Peyer's patch (tissue), 4 donors: ENCODE results near the gene CLSTN1.

Experiments
- POLR2A ChIP-seq, 2 donors: fragments of 450-650 bp; IDR thresholded peaks; one replicate each; pipeline ENCODE4 v1.5.1; 2017; ENCODE audit warnings: antibody characterized with exemption in 2 of 2, mild to moderate bottlenecking in 2 of 2, moderate library complexity in 2 of 2
- TF ChIP-seq, protein P1 (sequence below), 6 experiments: fragments of 450-650 bp in 4 of 6; fragments of 200-600 bp in 2 of 6; sonication (generic) in 1 of 6; IDR thresholded peaks; one replicate each; pipeline ENCODE4 v1.5.1; 2017 to 2019; ENCODE audit warnings: antibody characterized with exemption in 6 of 6, mild to moderate bottlenecking in 3 of 6, moderate library complexity in 1 of 6

DNA sequence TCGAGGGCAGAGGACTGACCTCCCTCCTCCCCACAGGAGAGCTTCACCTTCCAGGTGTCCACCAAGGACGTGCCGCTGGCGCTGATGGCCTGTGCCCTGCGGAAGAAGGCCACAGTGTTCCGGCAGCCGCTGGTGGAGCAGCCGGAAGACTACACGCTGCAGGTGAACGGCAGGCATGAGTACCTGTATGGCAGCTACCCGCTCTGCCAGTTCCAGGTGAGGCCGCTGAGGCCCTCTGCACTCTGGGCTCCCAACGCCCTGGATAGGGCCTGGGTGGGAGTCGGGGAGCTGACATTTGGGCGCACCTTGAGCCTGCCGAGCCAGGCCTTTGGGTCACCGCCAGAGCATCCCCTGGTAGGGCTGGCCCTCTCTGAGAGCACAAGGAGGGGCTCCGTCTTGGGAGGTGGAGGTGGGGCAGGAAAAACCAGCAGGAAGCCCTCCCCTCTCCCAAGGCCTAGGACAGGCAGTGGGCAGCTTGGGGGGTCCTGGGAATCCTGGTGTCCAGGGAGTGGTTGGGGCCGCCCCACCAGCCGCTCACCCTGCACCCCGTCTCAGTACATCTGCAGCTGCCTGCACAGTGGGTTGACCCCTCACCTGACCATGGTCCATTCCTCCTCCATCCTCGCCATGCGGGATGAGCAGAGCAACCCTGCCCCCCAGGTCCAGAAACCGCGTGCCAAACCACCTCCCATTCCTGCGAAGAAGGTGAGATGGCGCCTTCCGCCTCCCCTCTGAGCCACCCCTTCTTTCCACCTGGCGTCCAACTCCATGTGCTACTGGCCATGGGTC, 107.2 kb downstream of the CLSTN1 start:
- TF ChIP-seq, protein P1, sequence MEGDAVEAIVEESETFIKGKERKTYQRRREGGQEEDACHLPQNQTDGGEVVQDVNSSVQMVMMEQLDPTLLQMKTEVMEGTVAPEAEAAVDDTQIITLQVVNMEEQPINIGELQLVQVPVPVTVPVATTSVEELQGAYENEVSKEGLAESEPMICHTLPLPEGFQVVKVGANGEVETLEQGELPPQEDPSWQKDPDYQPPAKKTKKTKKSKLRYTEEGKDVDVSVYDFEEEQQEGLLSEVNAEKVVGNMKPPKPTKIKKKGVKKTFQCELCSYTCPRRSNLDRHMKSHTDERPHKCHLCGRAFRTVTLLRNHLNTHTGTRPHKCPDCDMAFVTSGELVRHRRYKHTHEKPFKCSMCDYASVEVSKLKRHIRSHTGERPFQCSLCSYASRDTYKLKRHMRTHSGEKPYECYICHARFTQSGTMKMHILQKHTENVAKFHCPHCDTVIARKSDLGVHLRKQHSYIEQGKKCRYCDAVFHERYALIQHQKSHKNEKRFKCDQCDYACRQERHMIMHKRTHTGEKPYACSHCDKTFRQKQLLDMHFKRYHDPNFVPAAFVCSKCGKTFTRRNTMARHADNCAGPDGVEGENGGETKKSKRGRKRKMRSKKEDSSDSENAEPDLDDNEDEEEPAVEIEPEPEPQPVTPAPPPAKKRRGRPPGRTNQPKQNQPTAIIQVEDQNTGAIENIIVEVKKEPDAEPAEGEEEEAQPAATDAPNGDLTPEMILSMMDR (IDR thresholded peaks at IDR 0.05), result no peak
- TF ChIP-seq POLR2A (IDR thresholded peaks at IDR 0.05), result no peak
